Astrocyte of the cerebellum (primary cell): ENCODE results near the gene ANKRD52.
"Not testable (repeated sequence)": the region's sequence is repeated elsewhere in the genome, so short reads cannot be mapped to it uniquely, and the experiment has no call there.

Source experiments
- DNase-seq: peaks from one replicate; pipeline ENCODE4 v3.0.0-alpha.2; 2011; ENCODE audit warnings: low read depth
- H3K4me3 ChIP-seq: 2 replicates; pipeline ENCODE4 v1.5.1; 2011; ENCODE audit warnings: mild to moderate bottlenecking, low read depth, low read length, moderate library complexity
- in situ Hi-C: cut with HindIII; loops from 2 replicates; pipeline ENCODE4 v1.10.0; 2017; ENCODE audit warnings: low sequenced_read_pairs
- TF ChIP-seq, protein P1 (sequence below): IDR thresholded peaks from 2 replicates; pipeline ENCODE4 v1.5.1; 2012; ENCODE audit warnings: low read length, low read depth, moderate library complexity, mild to moderate bottlenecking; ENCODE audit errors: missing control alignments

ANKRD52 gene

DNA sequence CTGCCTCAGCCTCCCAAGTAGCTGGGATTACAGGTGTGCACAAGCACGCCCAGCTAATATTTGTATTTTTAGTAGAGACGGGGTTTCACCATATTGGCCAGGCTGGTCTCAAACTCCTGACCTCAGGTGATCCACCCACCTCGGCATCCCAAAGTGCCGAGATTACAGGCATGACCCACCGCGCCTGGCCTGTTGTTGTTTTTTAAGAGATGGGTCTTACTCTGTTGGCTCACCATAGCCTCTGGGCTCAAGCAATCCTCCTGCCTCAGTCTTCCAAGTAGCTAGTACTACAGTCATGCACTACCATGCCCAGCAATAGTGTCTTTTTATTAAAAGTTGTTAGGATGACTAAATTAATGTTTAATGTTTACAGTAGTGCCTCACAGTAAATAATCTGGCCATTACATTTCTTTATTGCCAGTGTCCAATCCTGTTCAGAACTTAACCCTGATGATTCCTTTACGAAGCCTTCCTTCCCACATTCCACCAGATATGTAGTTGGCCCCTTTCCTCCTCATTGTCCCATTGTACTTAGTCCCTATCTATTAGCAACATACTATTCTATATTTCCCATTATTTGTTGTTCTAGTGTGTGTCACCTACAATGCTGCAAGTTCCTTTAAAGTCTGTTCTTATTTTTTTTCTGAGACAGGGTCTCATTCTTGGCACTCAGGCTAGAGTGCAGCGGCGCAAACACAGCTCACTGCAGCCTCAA, 60.1 kb downstream of the ANKRD52 start:
- DNase-seq = no peak
- no peak overlapping the region for H3K4me3 ChIP-seq
- in situ Hi-C loops = no loop called here
- TF ChIP-seq, protein P1, sequence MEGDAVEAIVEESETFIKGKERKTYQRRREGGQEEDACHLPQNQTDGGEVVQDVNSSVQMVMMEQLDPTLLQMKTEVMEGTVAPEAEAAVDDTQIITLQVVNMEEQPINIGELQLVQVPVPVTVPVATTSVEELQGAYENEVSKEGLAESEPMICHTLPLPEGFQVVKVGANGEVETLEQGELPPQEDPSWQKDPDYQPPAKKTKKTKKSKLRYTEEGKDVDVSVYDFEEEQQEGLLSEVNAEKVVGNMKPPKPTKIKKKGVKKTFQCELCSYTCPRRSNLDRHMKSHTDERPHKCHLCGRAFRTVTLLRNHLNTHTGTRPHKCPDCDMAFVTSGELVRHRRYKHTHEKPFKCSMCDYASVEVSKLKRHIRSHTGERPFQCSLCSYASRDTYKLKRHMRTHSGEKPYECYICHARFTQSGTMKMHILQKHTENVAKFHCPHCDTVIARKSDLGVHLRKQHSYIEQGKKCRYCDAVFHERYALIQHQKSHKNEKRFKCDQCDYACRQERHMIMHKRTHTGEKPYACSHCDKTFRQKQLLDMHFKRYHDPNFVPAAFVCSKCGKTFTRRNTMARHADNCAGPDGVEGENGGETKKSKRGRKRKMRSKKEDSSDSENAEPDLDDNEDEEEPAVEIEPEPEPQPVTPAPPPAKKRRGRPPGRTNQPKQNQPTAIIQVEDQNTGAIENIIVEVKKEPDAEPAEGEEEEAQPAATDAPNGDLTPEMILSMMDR = no peak

DNA sequence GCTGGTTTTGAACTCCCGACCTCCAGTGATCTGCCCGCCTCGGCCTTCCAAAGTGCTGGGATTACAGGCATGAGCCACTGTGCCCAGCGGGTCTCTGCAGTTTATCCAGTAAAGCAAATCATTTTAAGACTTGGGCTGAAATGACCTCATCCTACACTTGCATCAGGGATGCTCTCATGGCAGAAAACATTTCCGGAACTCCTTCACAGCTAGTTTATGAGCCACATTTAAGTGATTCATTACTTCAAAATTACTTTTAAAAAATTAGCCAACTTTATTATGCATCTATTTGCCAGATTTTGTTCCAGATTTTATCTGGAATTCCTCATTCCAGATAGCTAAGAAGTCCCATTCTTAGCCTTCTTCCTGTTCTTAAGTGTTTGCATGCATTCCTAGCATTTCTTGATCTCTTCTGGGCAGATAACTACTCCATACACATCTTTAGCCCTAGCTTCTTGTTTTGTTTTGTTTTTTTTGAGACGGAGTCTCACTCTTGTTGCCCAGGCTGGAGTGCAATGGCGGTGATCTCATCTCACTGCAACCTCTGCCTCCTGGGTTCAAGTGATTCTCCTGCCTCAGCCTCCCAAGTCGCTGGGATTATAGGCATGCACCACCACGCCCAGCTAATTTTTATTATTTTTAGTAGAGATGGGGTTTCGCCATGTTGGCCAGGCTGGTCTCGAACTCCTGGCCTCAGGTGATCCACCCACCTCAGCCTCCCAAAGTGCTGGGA, 61.2 kb downstream of the ANKRD52 start:
- in situ Hi-C loops, DNase-seq, H3K4me3 ChIP-seq: not testable (repeated sequence)

DNA sequence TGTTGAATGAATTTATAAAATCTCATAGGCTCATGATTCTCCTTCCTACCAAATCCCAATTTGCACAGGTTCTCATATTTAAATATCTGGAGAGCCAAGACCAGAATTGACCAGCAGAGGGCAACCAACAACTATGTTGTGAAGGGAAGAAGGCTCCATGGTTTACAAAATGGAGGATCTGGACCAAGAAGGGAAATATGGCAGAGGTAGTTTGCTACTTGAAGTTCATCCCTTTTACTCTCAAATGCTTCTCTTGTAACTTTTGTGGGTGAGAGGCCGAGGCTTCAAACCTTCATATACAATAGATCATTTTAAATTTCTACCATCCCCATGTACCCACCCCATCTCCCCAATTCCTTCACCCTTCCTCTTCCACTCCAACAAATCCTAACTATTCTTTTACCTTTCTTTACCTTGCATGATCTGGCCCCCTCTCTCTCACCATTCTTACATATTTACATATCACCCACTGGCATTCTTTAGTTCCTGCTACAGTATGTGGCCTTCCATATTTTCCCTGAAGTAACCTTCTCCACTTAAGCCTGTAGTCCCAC, 65.1 kb downstream of the ANKRD52 start:
- TF ChIP-seq, protein P1 = peak; percentile 78
- H3K4me3 ChIP-seq = no peak overlapping the region
- in situ Hi-C loops = loop anchor here (5.0 kb wide), 1 partner anchor 76 kb away; the partner anchor contains the start of genes RPL41 and ZC3H10
- DNase-seq = peak; percentile 84

DNA sequence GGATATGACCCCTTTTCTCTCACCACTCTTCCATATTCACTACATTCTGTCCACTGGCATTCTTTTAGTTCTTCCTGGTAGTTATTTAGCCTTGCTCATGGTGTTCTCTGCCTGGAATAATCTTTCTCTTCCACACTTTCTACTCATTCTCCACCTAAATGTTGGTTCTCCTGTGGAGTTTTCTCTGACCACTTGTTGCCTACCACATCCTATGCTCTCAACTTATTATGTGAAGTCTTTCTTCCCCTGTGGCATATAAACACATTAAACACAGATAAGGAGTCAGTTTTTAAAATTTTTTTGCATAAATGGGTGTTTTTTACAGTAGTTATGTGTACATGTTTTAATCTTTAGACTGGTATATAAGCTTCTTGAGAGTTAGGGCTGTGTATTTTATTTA, 65.6 kb downstream of the ANKRD52 start:
- TF ChIP-seq, protein P1 = no peak
- in situ Hi-C loops = loop anchor here (5.0 kb wide), 1 partner anchor 75 kb away; the partner anchor contains the start of genes RPL41 and ZC3H10
- DNase-seq = no peak
- no peak overlapping the region for H3K4me3 ChIP-seq

DNA sequence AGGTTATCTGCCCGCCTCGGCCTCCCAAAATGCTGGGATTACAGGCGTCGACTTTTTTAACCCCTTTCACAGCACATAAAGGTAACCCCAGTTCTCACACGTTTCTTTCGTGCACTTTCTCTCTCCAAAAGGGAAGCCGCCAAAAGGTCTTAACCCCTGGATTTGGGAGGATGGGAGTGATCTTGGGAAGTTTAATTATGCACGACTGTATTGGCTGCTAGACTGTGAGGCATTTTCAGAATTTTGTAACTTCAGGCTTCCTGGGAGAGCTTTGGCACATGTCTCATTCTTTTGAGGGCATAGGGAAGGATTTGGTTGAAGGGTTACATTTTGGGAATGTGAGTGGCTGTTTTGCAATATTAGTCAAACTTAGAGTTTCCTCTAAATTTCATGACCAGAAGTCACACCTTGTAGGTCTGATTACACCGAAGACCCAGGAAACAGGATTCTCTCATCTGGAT, 67.5 kb downstream of the ANKRD52 start:
- no peak for DNase-seq
- in situ Hi-C loops = loop anchor here (5.0 kb wide), 1 partner anchor 73 kb away; the partner anchor contains the start of genes RPL41 and ZC3H10
- TF ChIP-seq, protein P1 = no peak
- peak overlapping the region; percentile 81 for H3K4me3 ChIP-seq

DNA sequence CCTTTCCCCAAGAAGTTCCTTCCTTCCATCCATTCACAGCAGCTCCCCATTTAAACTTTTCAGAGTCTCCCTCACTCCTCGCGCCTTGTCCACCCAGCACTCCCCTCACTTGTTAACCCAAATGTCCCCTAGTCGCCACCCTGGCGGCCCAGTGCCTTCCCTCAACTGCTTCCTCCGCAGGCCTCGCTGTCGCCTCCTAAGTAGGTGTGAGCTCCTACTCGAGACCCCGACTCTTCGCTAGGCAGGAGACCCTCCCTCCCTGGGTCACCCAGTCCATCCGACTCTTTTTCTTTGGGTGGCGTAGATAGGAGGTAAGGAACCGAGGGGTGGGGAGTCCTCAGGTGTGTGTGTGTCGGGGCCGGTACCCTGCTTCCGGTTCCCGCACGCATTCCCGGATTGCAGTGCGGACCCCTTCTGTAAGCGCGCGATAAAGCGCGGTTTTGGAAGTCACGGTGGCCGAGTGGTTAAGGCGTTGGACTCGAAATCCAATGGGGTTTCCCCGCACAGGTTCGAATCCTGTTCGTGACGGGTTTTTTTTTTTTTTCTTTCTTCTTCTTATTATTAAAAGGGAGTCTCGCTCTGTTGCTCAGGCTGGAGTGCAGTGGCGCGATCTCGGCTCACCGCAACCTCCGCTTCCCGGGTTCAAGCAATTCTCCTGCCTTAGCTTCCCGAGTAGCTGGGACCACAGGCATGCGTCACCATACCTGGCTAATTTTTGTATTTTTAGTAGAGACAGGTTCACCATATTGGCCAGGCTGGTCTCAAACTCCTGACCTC, 68.1 kb downstream of the ANKRD52 start:
- in situ Hi-C loops = loop anchor here (5.0 kb wide), 1 partner anchor 73 kb away; the partner anchor contains the start of genes RPL41 and ZC3H10
- peak; percentile 59 for DNase-seq
- peak overlapping the region; percentile 81 for H3K4me3 ChIP-seq
- TF ChIP-seq, protein P1 = no peak
